COLO668 (cell line): ENCODE measurements around the gene ZNF644.
"Not testable (repeated sequence)": the region's sequence is repeated elsewhere in the genome, so short reads cannot be mapped to it uniquely, and the experiment has no call there.

ENCODE experiments used
- DNase-seq: peaks from one replicate; lab custom pipeline; 2025; ENCODE audit not compliant: unreplicated experiment; lab: John Stamatoyannopoulos, UW

Gene ZNF644

DNA sequence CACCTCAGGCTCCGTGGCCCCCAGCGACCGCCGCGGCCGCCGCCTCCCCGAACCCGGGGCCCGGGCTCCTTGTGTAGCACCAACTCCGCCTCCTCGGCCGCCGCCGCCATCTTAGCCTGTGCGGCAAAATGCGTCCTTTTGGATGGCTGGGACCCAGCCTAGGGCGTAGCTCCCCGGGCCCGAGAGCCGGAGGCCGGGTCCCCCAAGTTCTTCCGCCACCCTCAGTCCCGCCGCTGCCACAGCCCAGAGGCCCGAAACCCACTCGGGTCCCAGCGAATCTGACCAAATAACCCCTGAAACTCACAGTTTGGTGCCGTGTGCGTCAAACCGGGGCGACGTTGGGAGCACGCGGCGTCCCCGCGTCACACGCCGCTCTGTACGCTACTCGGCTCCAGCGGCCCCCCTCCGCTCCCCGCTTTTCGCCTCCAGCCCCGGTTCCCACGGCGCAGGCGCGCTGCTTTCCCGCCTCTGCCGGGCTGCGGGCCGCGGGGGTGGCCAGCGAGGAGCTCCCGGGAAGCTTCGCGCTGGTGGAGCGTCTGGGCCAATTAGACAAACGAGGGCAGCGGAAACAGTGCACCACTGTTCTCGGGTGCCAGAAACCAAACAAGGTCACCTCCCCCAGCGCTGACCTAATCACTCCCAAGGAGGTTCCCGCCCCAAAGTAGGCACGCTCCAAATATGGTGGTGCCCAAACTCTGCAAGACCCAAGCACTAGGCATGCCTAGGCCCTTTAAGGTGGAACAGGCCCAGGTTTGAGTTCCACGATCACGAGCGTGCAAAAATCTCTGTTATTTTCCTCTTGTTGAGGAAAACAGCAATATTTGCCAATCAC lies at the start of gene ZNF644:
ZNF644 (minus strand) TSS at position 350 of the 832 bp plus-strand sequence. CDS start 39,682 bp downstream, outside the sequence.
- DNase-seq, result peak; percentile 94

- DNase-seq, result no peak
These were observed 48.5 kb upstream of the ZNF644 start for GRCh38 chr1:91070298-91070697.

DNA sequence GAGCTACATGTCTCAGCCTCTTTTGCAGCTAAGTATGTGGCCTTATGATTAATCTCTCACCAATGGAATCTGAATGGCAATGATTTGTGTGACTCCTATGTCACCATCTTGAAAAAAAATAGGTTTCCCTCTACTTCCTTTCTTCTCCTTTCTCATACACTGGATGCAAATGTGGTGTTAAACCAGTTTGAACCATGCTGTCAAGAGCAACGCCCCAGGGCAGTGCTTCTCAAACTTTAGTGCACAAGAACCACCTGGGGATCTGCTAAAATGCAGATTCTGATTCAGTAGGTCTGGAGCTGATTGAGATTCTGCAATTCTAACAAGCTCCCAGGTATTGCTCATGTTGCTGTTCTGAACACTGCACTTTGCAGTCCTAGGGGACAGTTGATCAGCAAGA lies 44.7 kb upstream of the ZNF644 start:
- no peak for DNase-seq

DNA sequence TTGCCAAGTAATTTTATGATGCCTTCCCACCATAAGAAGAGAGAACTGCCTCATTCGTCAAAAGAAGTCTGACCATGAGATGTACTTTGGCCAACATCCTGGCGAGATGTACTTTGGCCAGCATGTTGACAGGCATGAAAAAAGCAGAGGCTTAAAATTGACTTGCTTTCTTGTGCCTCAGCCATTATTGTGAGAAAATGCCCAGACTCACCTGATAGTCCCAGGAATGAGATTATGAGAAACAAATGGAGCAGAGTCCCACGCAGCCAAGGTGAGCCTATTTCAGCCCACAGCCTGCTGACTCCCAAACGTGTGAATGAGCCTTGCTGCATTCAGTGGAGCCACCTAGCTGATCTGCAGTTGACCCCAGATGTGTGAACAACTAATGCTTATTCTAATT lies 43.5 kb upstream of the ZNF644 start:
- no peak for DNase-seq

- DNase-seq, result not testable (repeated sequence)
These were observed 41.6 kb upstream of the ZNF644 start for GRCh38 chr1:91063403-91063802.

- DNase-seq, result no peak
These were observed 37.3 kb upstream of the ZNF644 start for GRCh38 chr1:91059157-91059556.

GRCh38 chr1:91057784-91058183 lies 35.9 kb upstream of the ZNF644 start:
- DNase-seq, result no peak

- DNase-seq, result no peak
These were observed 33.1 kb upstream of the ZNF644 start for GRCh38 chr1:91054780-91055481.

GRCh38 chr1:91053630-91054029 lies 31.8 kb upstream of the ZNF644 start:
- no peak for DNase-seq

- DNase-seq, result not testable (repeated sequence)
These were observed 27.7 kb upstream of the ZNF644 start for GRCh38 chr1:91049551-91049950.

- no peak for DNase-seq
These were observed 24.9 kb upstream of the ZNF644 start for GRCh38 chr1:91046766-91047165.

GRCh38 chr1:91045284-91045683 lies 23.4 kb upstream of the ZNF644 start:
- DNase-seq, result no peak

DNA sequence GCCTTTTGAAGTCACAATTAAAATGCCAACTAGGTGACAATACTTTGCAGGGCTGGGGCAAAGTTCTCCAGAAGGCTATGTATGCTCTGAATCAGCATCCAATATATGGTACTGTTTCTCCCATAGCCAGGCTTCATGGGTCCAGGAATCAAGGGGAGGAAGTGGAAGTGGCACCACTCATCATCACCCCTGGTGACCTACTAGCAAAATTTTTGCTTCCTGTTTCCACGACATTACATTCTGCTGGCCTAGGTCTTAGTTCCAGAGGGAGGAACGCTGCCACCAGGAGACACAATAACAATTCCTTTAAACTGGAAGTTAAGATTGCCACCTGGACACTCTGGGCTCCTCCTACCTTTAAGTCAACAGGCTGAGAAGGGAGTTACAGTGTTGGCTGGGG lies 22.9 kb upstream of the ZNF644 start:
- not testable (repeated sequence) for DNase-seq

GRCh38 chr1:91042372-91042771 lies 20.5 kb upstream of the ZNF644 start:
- DNase-seq, result not testable (repeated sequence)

- no peak for DNase-seq
These were observed 16.7 kb upstream of the ZNF644 start for GRCh38 chr1:91038582-91038981.

DNA sequence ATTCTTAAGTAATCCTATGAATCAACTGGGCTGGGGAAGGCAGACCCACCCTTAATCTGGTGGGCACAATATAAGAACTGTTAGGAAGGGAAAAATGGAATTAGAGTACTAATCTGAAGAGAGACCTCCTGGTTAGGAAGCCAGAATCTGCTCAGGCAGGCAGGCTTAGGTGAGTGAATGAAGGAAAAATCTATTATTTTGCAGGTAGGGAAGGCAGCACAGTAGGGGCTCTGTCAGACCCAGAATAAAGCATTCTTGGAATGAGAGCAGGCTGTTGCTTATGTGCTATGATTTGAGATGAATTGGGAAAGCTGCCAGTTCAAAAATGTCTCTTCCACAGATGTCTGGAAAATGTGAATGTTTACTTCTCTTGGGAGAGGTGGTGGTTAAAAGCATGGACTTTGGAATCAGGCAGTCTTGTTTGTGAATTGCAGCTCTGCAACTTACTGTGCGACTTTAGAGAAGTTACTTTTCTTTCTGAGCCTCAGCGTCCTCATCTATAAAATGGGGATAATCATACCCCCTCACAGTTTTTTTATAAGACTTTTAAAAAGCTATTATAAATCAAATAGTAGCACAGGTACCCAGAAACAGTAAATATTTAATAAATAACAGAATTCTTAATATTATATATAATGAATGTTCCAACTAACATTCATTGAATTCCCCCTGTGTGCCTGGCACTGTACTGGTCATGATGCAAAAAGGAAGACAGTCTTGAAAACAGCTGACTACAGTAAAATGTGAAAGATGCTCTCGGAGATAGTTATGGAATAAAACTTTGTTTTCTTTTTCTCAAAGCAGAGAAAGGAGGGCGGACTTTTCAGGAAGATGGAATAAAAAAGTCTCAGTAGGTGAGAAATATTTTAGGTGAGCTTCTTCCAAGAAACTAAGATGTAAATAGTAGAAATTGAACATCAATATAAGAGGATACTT lies 15.3 kb upstream of the ZNF644 start:
- no peak for DNase-seq

GRCh38 chr1:91032349-91032748 lies 10.5 kb upstream of the ZNF644 start:
- no peak for DNase-seq

DNA sequence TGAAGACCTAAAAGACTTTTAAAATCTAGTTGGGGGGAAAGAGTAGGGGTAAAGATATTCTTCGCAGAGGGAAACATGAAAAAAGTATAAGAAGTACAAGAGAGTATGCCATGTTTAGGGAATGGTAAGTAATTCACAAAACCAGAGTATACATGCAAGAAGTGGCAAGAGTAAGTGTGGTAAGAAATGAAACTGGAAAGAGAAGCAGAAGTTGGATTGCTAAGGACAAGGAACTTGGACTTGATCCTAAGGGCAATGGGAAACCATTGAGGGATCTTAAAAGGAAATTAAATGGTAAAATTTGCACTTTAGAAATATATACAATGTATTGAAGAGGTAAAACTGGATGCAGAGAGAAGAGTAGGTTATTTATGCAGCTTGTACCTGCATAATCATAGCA lies 9.2 kb upstream of the ZNF644 start:
- DNase-seq, result no peak

DNA sequence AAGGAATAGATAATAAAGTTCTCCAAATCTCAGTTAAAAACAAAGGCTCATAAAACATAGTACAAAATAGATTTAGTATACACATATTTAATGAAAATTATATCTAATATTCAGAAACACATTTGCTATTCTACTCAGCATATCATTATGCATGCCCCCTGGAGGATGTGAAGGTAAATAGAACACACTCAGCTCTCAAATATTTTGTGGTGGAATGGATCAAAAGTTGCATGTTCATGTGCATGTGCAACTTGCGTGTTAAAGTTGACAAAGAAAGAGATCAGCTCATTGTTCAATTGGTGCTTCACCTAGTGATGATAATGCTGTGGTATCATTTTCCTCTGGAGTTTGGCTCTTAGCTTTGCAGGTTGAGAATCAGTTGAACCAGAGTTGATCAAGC lies 4.9 kb upstream of the ZNF644 start:
- DNase-seq, result no peak

DNA sequence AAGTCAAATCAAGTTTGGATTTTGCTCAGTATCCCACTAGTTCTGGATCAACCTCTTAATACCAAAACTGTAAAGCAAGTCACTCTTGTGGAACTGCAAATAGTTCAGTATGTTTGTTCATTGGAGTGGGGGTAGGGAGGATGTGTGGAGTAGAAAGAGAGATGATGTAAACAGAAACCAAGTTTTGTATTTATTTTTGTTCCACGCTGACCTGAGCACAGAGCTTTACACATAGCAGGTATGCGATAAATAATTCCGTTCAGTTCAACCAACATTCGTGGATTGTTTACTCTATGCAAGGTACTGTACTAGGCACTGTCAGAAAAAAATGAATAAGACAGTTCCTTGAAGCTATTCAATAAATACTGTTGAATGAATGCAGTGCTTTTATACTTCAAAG lies 4.5 kb upstream of the ZNF644 start:
- peak; percentile 36 for DNase-seq

GRCh38 chr1:91024481-91025119 lies 2.8 kb upstream of the ZNF644 start:
- no peak for DNase-seq
